IPS DF 6.9 (cell line): ENCODE measurements around the gene SDR42E2.

Experiments
- DNase-seq: peaks from one replicate; pipeline ENCODE4 v3.0.0-alpha.2; 2013; ENCODE audit warnings: low read depth, low spot score
- H3K27ac ChIP-seq: one replicate; pipeline ENCODE4 v1.5.1; 2013; ENCODE audit warnings: low read length, control low read depth
- H3K27me3 ChIP-seq: 2 replicates; pipeline ENCODE4 v1.6.1; 2013; ENCODE audit warnings: mild to moderate bottlenecking, low read length; ENCODE audit not compliant: control insufficient read depth, insufficient read depth
- H3K36me3 ChIP-seq: 2 replicates; pipeline ENCODE4 v1.6.1; 2013; ENCODE audit warnings: low read length; ENCODE audit not compliant: control insufficient read depth, insufficient read depth
- H3K4me1 ChIP-seq: 2 replicates; pipeline ENCODE4 v1.6.1; 2013; ENCODE audit warnings: low read length; ENCODE audit not compliant: control insufficient read depth, insufficient read depth
- H3K4me3 ChIP-seq: 2 replicates; pipeline ENCODE4 v1.5.1; 2013; ENCODE audit warnings: mild to moderate bottlenecking, low read length
- H3K9me3 ChIP-seq: 2 replicates; pipeline ENCODE4 v1.6.1; 2013; ENCODE audit warnings: low read length, inconsistent platforms; ENCODE audit not compliant: control insufficient read depth, insufficient read depth
- WGBS: extraction: QIAGEN DNeasy Blood & Tissue Kit; methylation state at CpG from one replicate; pipeline ENCODE4 v1.1.7; 2013; ENCODE audit warnings: mixed read lengths, missing lambda C conversion rate; ENCODE audit not compliant: insufficient read length, insufficient coverage; 5-methylcytosine and 5-hydroxymethylcytosine counted together

SDR42E2 gene

DNA sequence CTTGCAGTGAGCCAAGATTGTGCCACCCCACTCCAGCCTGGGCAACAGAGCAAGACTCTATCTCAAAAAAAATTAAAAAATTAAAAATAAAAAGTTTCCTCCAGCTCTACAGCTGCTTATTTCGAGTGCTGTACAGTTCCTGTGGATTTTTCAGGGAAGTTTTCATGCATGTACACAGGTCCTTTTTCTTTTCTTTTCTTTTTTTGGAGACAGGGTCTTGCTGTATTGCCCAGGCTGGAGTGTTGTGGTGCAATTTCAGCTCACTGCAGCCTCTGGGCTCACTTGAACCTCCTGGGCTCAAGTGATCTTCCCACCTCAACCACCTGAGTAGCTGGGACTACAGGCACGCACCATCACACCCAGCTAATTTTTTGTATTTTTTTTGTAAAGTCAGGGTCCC is 59.7 kb downstream of the SDR42E2 start:
- no CpG with 5 or more reads among the region's 2 CpGs for WGBS
- peaks cover 3% of the 10 kb centered on the region for H3K4me1 ChIP-seq
- H3K36me3 ChIP-seq, result no peaks in the 10 kb centered on the region
- H3K27me3 ChIP-seq, result no peaks in the 10 kb centered on the region
- no peak overlapping the region for H3K4me3 ChIP-seq
- no peak overlapping the region for H3K27ac ChIP-seq
- no peaks in the 10 kb centered on the region for H3K9me3 ChIP-seq
- no peak for DNase-seq

DNA sequence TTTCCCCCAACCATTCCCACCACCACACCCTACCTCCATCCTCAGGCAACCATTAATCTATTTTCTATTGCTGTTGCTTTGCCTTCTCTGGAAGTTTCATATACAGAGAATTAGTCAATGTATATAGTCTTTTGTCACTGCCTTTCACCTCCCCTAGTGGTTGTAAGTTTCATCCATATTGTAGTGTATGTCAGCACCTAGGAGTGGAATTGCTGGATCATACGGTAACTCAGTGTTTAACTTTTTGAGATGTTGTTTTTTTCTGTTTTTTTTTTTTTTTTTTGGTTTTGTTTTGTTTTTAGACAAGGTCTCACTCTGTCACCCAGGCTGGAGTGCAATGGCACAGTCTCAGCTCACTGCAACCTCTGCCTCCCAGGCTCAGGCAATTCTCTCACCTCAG is 60.7 kb downstream of the SDR42E2 start:
- Histone ChIP-seq H3K9me3 (no peaks in the 10 kb centered on the region), H3K27ac (no peak overlapping the region), H3K36me3 (no peaks in the 10 kb centered on the region), H3K27me3 (no peaks in the 10 kb centered on the region), H3K4me3 (no peak overlapping the region), H3K4me1 (peaks cover 3% of the 10 kb centered on the region)
- WGBS, result no CpG with 5 or more reads among the region's 1 CpG
- DNase-seq, result no peak

DNA sequence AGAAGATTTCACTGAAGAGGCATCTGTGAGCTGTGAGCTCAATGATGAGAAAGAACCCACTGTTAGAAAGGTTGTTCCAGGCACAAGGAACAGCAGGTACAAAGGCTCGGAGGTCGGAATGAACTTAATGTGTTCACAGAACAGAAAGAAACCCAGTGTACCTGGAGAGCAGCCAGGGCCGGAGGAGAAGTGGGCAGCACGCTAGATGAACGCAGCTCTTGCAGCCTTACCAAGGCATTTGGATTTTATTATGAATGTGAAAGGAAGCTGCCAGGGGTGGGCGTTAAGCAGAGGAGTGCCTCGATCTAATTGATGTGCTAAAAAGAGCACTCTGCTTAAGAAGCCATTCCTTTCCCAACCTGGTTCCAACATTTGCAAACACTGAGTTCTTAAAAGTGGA is 62.8 kb downstream of the SDR42E2 start:
- no peaks in the 10 kb centered on the region for H3K9me3 ChIP-seq
- no peaks in the 10 kb centered on the region for H3K27me3 ChIP-seq
- H3K36me3 ChIP-seq, result no peaks in the 10 kb centered on the region
- no peak overlapping the region for H3K27ac ChIP-seq
- no peak for DNase-seq
- no CpG with 5 or more reads among the region's 7 CpGs for WGBS
- H3K4me3 ChIP-seq, result no peak overlapping the region
- peaks cover 3% of the 10 kb centered on the region for H3K4me1 ChIP-seq

DNA sequence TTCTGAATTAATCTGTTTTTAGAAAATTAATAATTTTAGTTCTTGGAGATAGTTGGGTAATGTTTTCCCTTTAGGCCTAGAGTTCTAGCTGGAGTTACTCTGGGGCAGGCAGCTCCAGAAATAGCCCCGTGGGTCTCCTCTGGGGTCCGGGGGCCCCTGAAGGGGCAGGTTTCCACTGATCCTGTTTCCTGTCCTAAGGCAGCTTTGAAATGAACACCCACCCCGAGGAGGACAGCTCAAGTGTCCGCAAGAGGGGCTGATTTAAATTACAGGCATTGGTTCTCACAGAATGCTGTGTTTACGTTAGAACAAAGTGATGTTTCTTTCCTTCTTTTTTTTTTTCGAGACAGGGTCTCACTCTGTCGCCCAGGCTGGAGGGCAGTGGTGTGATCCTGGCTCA is 67.6 kb downstream of the SDR42E2 start:
- no peak overlapping the region for H3K4me3 ChIP-seq
- no CpG with 5 or more reads among the region's 7 CpGs for WGBS
- no peak overlapping the region for H3K27ac ChIP-seq
- H3K4me1 ChIP-seq, result peaks cover 3% of the 10 kb centered on the region
- no peaks in the 10 kb centered on the region for H3K36me3 ChIP-seq
- no peak for DNase-seq
- H3K27me3 ChIP-seq, result no peaks in the 10 kb centered on the region
- H3K9me3 ChIP-seq, result no peaks in the 10 kb centered on the region

DNA sequence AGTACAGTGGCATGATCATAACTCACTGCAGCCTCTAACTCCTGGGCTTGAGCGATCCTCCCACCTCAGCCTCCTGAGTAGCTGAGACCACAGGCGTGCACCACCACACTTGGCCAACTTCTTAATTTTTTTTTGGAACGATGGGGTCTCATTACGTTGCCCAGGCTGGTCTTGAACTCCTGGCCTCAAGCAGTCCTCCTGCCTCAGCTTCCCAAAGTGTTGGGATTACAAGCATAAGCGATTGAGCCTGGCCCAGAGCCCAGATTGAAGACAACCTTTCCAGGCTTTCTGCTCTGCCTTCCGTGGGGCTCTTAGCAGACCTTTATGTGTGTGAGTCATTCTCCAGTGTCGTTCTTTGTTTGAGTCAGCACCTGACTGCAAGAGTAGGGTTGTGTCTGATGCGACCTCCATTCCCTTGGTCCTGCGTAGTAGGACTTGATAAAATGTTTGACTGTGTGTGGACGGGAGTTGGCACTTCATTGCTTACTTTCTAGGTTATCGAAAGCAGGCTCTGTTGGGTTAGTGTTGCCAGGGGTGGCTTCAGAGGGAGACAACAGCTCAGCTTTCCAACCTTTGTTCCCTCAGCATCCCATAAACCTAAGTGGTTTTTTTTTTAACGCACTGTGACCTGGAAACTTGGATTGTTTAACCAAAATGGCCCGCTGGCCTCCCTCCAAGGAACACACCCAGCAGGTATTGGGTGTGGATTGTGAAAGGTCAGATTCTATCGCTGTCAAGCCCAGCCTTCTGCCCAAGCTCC is 70.2 kb downstream of the SDR42E2 start:
- no CpG with 5 or more reads among the region's 14 CpGs for WGBS
- H3K36me3 ChIP-seq, result no peaks in the 10 kb centered on the region
- no peaks in the 10 kb centered on the region for H3K9me3 ChIP-seq
- no peak for DNase-seq
- no peak overlapping the region for H3K4me3 ChIP-seq
- no peak overlapping the region for H3K27ac ChIP-seq
- no peaks in the 10 kb centered on the region for H3K4me1 ChIP-seq
- no peaks in the 10 kb centered on the region for H3K27me3 ChIP-seq

DNA sequence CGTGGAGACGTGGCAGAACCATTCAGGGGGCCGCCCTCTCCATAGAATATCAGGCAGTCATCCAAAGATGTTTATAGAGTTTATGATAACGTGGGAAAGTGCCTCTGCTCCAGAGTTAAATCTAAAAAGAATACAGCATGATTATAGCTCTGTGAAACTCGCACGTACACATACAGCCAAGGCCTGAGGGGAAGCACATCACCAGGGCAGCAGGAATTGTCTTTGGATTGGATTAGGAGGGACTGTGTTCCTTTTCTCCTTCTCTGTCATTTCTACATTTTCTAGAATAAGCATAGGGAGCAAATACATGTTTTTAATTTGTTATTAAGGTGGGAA is 70.7 kb downstream of the SDR42E2 start:
- no peaks in the 10 kb centered on the region for H3K36me3 ChIP-seq
- no peak for DNase-seq
- no peaks in the 10 kb centered on the region for H3K27me3 ChIP-seq
- no peaks in the 10 kb centered on the region for H3K4me1 ChIP-seq
- H3K4me3 ChIP-seq, result no peak overlapping the region
- H3K27ac ChIP-seq, result no peak overlapping the region
- H3K9me3 ChIP-seq, result no peaks in the 10 kb centered on the region
- no CpG with 5 or more reads among the region's 6 CpGs for WGBS

DNA sequence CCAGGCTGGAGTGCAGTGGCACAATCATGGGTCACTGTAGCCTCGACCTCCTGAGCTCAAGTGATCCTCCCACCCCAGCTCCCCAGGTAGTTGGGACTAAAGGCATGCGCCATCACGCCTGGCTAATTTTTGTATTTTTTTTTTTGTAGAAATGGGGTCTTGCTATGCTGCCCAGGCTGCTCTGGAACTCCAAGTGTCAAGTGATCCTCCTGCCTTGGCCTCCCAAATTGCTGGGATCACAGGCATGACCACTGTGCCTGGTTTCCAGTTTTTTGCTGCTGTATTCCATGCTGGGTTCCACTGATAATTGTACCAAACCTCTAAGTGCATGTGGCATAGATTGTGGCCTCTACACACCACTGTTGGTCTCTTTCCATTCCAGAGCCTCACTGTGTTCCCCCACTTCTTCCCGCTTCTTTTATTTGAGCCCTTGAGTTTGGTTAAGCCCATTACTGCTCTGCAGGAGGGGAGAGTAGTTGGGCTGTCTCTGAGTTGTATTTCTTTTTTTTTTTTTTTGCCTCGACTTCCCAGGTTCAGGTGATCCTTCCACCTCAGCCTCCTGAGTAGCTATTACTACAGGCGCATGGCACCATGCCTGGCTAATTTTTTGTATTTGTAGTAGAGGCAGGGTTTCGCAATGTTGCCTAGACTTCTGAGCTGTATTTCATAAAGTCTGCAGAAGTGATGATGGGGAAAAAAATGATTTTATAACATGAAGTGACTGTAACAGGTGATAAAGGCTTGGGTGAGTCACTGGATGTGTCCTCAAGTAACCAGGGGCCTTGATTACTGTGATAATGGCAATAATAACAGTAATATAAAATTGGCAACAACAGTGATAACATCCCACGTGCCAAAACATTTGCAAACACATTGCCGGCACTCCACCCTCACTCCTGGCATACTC is 73.8 kb downstream of the SDR42E2 start:
- Histone ChIP-seq H3K9me3 (no peaks in the 10 kb centered on the region), H3K27ac (no peak overlapping the region), H3K4me1 (no peaks in the 10 kb centered on the region), H3K36me3 (no peaks in the 10 kb centered on the region), H3K4me3 (no peak overlapping the region), H3K27me3 (no peaks in the 10 kb centered on the region; the same call in 1 of the 2 replicates)
- WGBS, result no CpG with 5 or more reads among the region's 9 CpGs
- no peak for DNase-seq

DNA sequence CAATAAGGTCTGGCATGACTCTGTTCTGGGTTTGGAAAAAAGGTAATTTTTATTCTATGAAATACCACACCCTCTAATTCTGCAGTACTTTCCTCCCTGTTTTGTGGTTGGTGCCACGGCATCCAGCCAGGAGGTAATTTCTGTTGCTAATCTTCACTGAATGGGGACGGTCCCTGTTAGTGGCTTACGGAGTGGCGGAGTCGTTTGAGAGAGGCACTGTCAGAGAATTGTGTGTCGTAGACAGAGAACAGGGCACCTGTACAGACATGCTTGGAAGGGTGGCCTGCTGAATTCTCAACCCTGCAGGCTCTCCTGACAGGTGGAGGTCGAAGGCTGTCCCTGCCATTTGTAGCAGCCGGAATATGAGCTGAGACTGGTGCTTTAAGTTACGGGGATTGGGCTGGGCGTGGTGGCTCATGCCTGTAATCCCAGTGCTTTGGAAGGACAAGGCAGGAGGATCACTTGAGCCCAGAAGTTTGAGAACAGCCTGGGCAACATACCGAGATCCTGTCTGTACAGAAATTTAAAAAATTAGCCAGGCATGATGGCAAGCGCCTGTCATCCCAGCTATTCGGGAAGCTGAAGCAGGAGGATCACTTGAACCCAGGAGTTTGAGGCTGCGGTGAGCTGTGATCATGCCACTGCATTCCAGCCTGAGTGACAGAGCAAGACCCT is 77.0 kb downstream of the SDR42E2 start:
- no peaks in the 10 kb centered on the region for H3K36me3 ChIP-seq
- no peak for DNase-seq
- H3K27me3 ChIP-seq, result no peaks in the 10 kb centered on the region; the same call in 1 of the 2 replicates
- no CpG with 5 or more reads among the region's 14 CpGs for WGBS
- H3K4me3 ChIP-seq, result no peak overlapping the region
- H3K9me3 ChIP-seq, result no peaks in the 10 kb centered on the region
- no peak overlapping the region for H3K27ac ChIP-seq
- no peaks in the 10 kb centered on the region for H3K4me1 ChIP-seq

DNA sequence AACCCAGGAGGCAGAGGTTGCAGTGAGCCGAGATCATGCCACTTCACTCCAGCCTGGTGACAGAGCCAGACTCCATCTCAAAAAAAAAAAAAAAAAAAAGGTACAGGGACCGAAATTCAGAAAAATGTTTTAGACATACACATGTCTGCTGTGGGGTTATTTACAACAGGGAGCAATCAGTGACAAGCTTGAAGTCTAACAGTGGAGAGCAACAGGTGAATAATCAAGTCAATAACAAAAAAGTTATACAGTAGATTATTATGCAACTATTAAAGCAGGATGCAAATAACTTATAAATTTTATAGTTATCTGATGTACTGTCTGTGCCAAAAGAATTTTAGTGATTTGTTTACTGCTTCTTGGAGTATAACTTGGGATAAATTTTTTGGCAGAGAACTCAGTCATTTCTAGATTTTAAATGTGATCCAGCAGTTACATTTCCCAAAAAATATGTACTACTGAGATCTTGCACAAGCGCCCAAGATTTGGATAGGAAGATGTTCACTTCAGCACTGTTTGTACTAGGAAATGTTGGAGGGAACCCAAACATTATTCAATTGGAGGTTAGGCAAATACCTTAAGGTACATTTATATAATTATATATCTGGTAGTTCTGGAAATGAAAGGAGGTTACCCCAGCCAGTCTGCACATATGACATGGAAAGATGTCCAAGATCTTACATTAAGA is 77.9 kb downstream of the SDR42E2 start:
- Histone ChIP-seq H3K36me3 (no peaks in the 10 kb centered on the region), H3K9me3 (no peaks in the 10 kb centered on the region), H3K27me3 (no peaks in the 10 kb centered on the region; the same call in 1 of the 2 replicates), H3K4me1 (no peaks in the 10 kb centered on the region), H3K27ac (no peak overlapping the region), H3K4me3 (no peak overlapping the region)
- no peak for DNase-seq
- WGBS, result no CpG with 5 or more reads among the region's 3 CpGs
